ENCODE results near the gene ZNF70.
"Not testable (repeated sequence)": the region's sequence is repeated elsewhere in the genome, so short reads cannot be mapped to it uniquely, and the experiment has no call there.

Gene ZNF70

GRCh38 chr22:23756891-23757290 is 6.0 kb upstream of the ZNF70 start:
- no peak for DNase-seq (ENCODE audit: low read depth)

DNA sequence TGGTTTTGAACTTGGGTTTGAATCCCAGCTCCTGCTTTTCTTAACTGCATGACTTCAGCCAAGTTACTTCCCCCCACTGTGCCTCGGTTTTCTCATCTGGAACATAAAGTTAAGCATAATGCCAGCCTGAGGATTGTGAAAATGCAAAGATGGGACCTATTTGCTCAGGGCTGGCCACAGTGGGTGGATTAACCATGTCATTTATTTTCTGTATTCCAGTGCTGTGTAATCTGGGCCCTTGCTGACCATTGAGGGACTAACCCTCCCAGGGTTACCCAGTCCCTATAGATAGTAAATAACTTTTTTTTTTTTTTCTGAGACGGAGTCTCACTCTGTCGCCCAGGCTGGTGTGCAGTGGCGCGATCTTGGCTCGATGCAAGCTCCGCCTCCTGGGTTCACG is 4.8 kb upstream of the ZNF70 start:
- no peak for DNase-seq (ENCODE audit: low read depth)

DNA sequence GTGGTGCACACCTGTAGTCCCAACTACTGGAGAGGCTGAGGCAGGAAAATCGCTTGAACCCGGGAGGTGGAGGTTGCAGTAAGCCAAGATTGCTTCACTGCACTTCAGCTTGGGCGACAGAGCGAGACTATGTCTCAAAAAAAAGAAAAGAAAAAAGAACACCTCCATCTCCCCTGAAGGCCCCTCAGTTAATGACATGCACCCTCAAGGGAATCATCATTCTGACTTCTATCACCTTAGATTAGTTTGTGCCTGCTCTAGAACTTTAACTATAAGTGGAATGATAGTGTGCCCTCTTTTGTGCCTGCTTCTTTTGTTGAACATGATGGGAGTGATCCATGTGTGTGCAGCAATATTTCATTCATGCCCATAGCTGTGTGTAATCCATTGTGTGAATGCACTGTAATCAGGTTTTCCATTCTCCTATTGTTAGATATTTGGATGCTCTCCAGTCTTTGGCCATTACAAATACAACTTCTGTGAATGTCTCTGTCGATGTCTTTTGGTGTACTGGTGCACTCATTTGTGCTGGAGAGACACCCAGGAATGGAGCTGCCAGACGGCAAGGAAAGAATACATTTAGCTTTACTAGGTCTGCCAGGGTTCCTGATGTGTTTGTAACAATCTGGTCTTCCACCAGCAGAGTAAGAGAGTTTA is 4.2 kb upstream of the ZNF70 start:
- no peak for DNase-seq (ENCODE audit: low read depth)

GRCh38 chr22:23754220-23754919 is 3.5 kb upstream of the ZNF70 start, which contains the start of gene VPREB3:
Gene VPREB3, minus strand, starts transcription at chr22:23754425. Its CDS starts 62 bp downstream, at chr22:23754363.
- DNase-seq (ENCODE audit: low read depth): no peak

- DNase-seq (ENCODE audit: low read depth): no peak
Measured at GRCh38 chr22:23753385-23753784, 2.5 kb upstream of the ZNF70 start.

DNA sequence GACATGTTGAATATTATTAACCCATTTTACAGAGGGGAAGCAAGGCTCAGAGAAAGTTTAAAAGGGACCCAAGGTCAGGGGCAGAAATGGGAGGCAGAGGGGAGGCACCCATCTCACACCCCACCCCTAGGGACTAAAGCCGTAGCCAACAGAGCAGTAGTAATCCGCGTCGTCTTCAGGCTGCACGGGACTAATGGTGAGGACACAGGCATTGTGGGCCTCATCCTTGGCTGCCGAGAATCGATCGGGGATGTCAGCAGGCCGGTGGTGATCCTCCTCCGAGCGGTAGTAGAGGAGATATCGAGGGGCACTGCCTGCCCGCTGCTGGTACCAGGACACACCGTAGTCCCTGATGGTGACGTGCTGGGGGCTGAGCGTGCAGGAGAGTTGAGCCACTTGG is 1.8 kb upstream of the ZNF70 start:
- no peak for DNase-seq (ENCODE audit: low read depth)

DNA sequence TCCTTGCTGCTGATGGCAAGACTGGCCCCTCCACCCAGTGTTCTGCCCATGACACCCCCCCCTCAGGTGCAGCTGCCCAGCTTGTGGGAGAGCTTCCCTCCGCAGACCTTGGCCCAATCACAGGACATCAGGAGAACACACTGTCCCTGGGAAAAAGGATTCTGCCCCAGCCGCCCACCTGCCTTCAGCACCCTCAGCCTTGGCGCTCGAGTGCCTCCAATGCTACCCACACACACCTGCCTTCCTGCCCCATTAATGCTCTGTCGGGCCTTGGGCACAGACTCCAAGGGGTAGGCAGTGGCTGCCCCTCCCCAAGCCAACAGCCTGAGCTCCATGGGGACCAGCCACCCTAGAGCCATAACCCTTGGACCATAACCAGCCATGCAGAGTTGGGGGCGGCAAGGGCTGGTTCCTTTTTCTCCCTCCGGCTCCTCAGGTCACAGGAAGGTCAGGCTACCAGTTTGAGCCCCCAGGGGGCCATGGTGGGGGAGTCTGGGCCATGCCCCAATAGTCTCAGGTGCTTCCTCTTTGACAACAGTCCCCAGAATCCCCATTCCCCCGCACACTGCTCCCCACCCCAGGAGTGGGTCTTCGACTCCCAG is 1.3 kb upstream of the ZNF70 start:
- no peak for DNase-seq (ENCODE audit: low read depth)

DNA sequence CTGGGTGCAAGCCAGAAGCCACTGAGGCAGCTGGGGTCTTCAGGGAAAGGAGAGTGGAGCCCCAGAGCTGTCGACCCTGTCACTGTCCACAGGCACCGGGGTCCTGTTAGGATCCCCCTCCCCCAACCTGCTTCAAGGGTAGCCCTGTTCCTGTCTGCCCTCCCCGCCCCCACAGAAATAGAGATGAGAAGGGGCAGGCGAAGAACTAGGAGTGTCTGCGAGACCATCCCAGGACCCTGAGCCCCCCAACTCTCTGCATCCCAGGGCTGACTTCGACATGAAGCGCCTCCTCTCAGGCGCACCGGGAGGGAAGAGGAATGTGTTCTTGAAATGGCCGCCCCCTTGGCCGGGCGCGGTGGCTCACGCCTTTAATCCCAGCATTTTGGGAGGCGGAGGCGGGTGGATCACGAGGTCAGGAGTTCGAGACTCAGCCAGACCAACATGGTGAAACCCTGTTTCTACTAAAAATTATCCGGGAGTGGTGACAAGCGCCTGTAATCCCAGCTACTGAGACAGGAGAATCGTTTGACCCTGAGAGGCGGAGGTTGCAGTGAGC is 607 bp upstream of the ZNF70 start:
- DNase-seq (ENCODE audit: low read depth): no peak

GRCh38 chr22:23750367-23750713 is 572 bp downstream of the ZNF70 start:
- no peak for DNase-seq (ENCODE audit: low read depth)

- DNase-seq (ENCODE audit: low read depth): no peak
Measured at GRCh38 chr22:23749841-23750301, 1.0 kb downstream of the ZNF70 start.

- DNase-seq (ENCODE audit: low read depth): no peak
Measured at GRCh38 chr22:23745791-23746190, 5.1 kb downstream of the ZNF70 start.

GRCh38 chr22:23744485-23744884 is 6.4 kb downstream of the ZNF70 start:
- DNase-seq (ENCODE audit: low read depth): no peak

DNA sequence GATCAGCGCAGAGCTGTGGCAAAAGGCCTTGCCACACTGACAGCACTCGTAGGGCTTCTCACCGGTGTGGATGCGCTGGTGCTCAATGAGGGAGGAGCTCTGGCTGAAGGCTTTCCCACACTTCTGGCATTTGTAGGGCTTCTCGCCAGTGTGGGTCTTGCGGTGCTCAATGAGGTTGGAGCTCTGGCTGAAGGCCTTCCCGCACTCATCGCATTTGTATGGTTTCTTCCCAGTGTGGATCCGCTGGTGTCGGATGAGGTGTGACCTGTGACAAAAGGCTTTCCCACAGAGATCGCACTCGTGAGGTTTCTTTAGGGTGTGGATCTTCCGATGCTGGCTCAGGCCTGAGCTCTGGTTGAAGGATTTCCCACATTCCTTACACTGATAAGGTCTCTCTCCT is 6.9 kb downstream of the ZNF70 start:
- no peak for DNase-seq (ENCODE audit: low read depth)

DNA sequence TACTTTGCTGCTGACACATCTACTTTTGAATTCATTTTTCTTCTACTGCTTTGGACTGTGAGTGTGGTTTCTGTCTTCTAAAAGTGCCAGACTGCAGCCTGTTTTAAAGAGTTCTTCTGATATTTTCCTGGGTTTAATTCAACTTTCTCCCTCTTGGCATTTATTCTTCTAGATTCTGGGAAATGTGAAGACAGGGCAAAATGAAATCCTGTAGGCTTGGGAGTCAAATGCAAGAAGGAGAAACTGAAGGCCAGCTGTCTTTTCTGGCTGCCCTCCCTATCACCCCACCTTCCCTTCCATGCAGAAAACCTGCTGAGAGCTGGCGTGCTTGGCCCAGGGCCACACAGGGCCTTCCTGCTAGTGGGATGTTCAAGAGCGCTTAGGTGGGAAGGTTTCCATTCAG is 7.6 kb downstream of the ZNF70 start:
- DNase-seq (ENCODE audit: low read depth): no peak

- DNase-seq (ENCODE audit: low read depth): no peak
Measured at GRCh38 chr22:23742505-23743264, 8.2 kb downstream of the ZNF70 start.

DNA sequence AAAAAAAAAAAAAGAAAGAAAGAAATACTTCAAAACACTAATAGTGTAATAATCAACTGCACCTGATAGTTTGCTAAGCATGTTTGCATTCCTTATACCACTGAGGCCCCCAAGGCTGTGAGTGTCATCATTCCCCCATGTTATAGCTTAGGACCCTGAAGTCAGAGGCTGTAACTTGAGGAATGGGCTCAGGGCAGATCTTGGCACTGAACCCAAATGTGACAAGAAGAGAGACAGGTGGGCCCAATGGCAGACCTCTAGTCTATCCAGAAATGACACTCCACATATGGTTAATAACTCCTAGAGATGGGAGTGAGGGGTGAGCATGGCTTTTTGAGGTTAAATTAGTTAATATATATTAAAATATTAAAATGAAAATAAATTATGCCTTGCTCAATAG is 13.2 kb downstream of the ZNF70 start:
- DNase-seq (ENCODE audit: low read depth): no peak

GRCh38 chr22:23728108-23728507 is 22.8 kb downstream of the ZNF70 start:
- DNase-seq (ENCODE audit: low read depth): not testable (repeated sequence)

DNA sequence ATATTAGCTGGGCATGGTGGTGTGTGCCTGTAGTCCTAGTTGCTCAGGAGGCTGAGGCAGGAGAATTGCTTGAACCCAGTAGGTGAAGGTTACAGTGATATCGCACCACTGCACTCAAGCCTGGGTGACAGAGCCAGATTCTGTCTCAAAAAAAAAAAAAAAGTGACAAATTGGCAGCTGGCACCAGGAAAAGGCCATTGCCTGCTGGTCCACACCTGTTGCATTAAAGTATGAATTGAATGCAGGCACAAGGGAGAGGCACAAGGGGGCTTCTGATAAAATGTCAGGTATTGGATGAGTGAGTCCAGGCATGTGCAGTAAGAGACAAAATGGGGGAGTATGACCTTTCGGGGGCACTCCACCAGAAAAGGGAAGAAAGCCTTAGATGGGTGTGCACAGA is 28.2 kb downstream of the ZNF70 start:
- DNase-seq (ENCODE audit: low read depth): no peak

GRCh38 chr22:23722160-23722559 is 28.8 kb downstream of the ZNF70 start:
- DNase-seq (ENCODE audit: low read depth): no peak

GRCh38 chr22:23720855-23721254 is 30.1 kb downstream of the ZNF70 start:
- no peak for DNase-seq (ENCODE audit: low read depth)

GRCh38 chr22:23718371-23719165 is 32.3 kb downstream of the ZNF70 start:
- DNase-seq (ENCODE audit: low read depth): no peak

All from stimulated activated CD4-positive, alpha-beta T cell treated with anti-CD3 and anti-CD28 coated beads, Interleukin-2, amount 100 ng/mL, for 4 hours (primary cell).